HuH-7.5 (cell line): ENCODE results near the gene ACTBL2.
"Not testable (repeated sequence)": the region's sequence is repeated elsewhere in the genome, so short reads cannot be mapped to it uniquely, and the experiment has no call there.

ENCODE experiments used
- DNase-seq: peaks from one replicate; pipeline ENCODE4 v3.0.0; 2011; ENCODE audit warnings: low spot score

Gene ACTBL2

GRCh38 chr5:57494104-57495098 lies 11.8 kb upstream of the ACTBL2 start:
- DNase-seq = no peak

- DNase-seq = no peak
Measured at GRCh38 chr5:57493034-57493433, 10.4 kb upstream of the ACTBL2 start.

DNA sequence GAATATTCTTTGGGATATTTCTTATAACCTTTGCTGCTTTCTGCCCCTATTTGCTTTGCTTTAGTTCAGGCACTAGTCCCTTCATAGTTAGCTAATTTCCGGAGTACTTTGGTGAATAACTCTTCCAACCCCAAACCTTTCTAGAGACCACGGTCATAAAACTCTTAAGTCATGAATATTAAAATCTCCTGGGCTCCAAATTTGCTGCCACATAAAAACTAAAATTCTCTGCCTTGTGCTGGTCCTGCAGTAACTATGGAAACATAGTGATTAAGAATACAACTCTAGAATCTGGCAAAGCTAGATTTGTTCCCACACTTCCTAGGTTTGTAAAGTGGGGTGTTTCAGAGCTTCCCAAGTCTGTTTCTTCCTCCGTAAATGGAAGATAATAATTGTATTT lies 10.0 kb upstream of the ACTBL2 start:
- no peak for DNase-seq

DNA sequence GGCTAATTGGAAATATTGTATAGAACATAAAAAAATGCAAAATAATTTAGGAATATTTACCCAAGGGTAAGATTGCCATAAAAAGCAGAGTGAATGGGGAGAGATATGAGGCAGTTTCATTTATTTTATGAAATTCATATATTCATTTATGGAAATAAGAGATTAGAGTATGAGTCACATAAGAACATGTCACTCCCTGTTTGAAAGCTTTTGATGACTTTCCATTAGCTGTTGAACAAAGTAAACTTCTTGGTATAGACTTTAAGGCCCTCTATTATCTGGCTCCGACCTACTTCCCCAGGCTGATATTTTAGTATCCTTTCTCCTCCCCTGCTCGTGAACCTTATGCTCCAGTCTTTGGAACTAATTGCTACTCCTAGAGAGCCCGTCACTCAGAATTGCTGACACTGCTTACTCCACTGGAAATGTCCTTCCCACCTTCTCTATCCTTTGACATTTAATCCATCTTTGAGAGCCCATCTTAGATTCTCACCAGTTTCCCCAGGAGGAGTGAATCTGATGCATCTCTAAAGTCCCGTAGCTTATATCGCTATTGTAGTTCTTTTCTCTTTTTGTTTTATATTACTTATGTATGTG lies 8.9 kb upstream of the ACTBL2 start:
- DNase-seq = no peak

- DNase-seq = no peak
Measured at GRCh38 chr5:57488215-57488955, 5.8 kb upstream of the ACTBL2 start.

DNA sequence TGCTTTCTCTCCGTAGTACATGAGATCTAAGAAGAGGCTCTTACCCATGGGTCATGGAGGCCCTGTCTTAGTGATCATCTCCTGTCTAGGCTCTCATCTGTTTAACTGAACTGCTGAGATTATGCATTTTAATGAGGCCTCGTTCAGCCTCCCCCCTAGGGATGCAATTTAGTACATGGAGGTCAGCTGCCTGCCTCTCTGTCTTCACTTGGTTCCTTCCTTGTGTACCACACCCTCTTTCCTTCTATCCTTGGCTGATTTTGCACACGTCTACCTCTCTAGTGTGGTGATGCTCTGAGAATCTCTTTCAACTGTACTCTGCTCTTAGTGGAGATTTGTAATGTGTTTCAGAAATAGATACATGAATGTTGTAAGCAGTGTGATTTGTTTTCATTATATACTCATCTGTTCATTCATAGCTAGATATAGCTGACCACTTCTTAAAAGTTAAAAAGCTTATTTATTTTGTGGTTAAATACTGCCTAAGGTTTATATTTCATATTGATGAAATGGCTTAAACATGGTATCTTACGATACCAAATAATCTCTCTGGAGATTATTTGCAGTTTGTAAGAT lies 3.5 kb upstream of the ACTBL2 start:
- DNase-seq = no peak

DNA sequence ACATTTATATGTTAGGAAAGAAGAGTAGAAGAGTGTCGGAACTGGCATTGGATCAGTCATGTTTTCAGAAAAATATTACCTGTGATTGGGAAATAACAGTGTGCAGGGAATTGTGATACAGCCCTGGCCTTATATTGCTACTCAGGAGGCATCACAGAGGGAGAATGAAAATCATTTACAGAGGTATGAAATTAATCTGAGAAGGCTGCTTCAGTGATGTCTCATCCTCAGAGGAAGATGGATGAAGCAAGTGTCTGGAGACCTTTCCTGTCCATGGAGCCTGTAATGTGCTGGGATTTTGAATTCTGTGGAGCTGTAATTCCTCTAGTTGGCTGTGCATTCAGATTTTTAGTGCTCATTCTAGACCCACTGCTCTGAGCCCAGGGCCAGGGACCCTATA lies 3.8 kb downstream of the ACTBL2 start:
- no peak for DNase-seq

- no peak for DNase-seq
Measured at GRCh38 chr5:57476601-57477056, 6.0 kb downstream of the ACTBL2 start.

- DNase-seq = no peak
Measured at GRCh38 chr5:57470339-57470738, 12.3 kb downstream of the ACTBL2 start.

DNA sequence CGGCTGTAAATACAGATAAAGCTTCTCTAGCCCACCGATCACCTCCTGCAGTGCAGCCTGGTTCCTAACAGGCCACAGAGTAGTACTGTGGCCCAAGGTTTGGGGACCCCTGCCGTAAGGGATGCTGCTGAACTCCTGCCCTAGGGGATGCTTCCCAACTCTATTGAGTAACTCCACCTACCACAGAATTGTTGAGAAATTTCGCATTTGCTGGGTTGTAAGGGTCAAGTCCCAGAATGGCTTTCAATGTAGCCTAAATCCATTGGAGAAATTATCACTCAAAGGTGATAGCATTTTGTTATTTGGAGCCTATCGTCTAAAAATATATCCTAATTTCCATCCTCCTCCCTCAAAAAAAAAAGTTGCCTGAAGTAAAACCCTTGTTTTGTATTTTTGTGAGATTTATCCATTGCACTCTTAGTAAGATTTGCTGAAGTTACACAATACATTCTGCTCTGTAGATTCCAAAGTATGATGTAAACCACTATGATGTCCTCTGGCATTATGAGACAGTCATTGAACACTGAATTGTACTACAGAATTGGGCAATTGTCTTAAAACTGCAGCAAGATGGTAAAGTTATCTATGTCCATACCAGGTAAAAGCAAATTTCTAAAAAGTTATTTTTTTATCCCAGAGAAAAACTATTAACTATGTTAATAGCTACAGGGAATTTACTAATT lies 14.0 kb downstream of the ACTBL2 start:
- DNase-seq = no peak

GRCh38 chr5:57466544-57466943 lies 16.1 kb downstream of the ACTBL2 start:
- DNase-seq = no peak

DNA sequence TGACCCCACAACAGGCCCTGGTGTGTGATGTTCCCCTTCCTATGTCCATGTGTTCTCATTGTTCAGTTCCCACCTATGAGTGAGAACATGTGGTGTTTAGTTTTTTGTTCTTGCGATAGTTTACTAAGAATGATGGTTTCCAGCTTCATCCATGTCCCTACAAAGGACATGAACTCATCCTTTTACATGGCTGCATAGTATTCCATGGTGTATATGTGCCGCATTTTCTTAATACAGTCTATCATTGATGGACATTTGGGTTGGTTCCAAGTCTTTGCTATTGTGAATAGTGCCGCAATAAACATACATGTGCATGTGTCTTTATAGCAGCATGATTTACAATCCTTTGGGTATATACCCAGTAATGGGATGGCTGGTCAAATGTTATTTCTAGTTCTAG lies 22.6 kb downstream of the ACTBL2 start:
- not testable (repeated sequence) for DNase-seq

GRCh38 chr5:57458443-57458842 lies 24.2 kb downstream of the ACTBL2 start:
- no peak for DNase-seq

GRCh38 chr5:57456531-57457135 lies 26.0 kb downstream of the ACTBL2 start:
- no peak for DNase-seq

DNA sequence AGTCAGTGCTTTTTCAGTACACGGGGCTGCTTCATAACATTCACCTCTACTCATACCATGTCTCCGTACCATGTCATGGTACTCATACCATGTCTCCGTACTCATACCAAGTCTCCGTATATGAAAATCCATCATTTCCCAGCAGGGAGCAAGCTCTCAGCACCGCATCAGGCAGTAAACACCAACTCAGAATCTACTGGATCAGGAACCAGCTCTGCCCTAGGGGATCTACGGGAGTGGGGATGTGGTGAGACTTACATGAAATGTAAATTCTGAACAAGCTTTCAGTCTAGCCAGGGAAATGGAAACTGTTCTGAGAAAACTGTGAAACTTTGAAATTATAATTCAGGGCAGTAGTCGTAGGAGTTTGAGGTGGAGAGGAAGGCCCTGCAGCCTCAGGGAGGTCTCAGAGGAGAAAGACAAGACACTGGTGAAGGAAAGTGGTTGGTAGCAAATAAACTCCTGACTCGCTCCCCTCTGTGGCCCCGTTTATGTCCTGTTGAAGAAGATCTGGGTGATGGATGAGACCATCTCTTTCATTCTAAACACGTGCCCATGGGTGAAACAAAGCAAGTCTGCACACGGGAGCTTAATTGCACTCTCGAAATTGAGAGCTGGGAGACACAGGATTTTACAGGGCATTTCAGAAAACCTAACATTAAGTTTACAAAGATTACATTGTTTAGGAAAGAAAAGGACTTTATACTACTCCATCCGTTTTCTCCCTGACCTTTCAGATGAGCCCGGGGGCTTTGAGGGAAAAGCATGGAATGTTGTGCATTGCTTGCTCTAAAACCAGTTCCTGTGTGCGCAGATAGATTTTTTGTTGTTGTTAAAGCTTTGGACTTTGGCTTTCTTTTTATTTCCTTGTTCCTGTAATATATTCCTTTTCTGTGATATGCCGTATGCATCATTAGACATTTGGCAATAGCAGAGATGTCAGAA lies 26.8 kb downstream of the ACTBL2 start:
- DNase-seq = no peak

GRCh38 chr5:57454896-57455295 lies 27.7 kb downstream of the ACTBL2 start:
- no peak for DNase-seq

DNA sequence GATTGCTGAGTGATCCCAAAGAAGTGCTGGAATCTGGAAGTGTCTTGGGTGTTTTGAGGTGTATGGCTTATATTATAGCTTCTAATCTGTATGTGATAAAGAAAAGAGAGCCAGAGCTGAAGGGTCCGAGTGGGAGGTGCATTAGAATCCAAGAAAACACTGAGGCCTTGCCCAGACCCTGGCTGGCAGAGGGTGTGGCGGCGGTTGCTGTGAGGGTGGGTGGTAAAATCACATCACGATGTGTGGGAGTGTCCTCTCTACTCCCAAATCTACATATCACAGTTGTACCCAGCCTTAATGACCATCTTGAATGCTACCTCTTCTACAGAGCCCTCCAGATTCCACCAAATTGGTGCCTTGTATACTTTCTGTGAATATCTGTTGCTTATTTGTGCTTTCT lies 28.9 kb downstream of the ACTBL2 start:
- DNase-seq = no peak

DNA sequence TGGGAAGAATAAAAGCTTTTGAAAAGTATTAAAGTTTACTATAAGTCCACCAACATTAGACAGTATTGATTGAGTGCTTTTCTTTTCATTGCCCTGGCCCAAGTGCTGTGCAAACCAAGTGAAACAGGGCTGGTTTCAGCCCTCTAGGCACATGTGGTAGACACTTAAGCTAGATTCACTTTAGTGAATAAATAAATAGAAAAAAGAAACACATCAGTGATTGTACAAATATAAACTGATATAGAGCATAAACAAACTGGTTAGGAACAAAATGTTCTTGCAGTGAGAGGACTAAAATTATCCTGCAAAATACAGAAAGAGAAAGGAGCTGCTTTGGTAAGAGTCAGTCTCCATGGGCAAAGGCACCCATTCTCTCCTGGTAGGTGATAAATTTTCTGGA lies 29.7 kb downstream of the ACTBL2 start:
- DNase-seq = no peak

DNA sequence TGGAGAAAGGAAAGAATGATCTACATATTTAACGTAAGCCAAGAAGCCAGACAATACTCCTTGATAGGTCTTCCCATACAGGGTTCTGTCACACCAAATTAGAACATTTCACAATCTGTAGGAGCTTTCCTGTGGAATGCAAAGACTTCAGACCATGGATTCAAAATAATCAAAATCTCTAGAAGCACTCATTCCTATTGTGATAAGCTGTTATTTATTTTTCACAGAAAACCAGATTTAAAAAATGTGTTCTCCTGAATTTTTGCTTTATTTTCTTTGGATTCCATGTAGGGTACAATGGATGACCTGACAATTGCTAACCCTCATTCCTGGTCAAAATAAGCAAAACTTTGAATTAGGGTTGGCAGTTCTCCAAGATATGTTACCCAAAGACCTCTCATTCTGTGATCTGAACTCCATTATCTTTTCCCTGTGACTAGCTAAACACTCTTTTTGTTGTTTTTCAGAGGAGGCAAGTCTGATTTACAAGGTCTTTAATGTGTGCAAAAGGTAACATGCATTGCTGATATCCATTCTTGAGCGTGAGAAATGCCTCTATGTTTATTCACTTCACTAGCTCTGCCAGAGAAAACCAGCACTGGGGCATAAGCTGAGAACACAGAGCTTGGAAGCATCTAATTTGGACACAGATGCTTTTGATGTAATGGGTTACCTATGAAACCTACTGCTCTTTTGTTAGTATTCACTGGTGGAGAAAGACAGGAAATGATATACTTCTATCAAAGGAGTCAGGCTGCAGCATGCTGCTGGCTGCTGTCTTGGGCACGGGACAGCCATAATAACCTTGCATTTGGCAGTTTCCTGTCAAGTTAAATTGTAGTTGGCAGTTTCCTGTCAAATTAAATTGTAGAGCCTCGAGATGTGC lies 31.4 kb downstream of the ACTBL2 start:
- no peak for DNase-seq
